ENCODE measurements around the gene PALM2AKAP2.

The PALM2AKAP2 gene

GRCh38 chr9:109779711-109780452 is at the start of gene PALM2AKAP2:
TSS of gene PALM2AKAP2 (plus strand) at chr9:109780198. CDS start at chr9:109780489, 291 bp downstream.
- TF ChIP-seq TCF12 (IDR thresholded peaks at IDR 0.05; ENCODE audit: low read depth): no peak
- no peak for TF ChIP-seq CEBPB (IDR thresholded peaks at IDR 0.05)
- TF ChIP-seq MAX (IDR thresholded peaks at IDR 0.05): peak; percentile 43; the same call in 1 of the 2 replicates
- no peak for TF ChIP-seq REST (IDR thresholded peaks at IDR 0.05; ENCODE audit: low read depth)
- TF ChIP-seq NFIC (IDR thresholded peaks at IDR 0.05): no peak

GRCh38 chr9:109730228-109730627 is 49.8 kb upstream of the PALM2AKAP2 start:
- TF ChIP-seq MAX (IDR thresholded peaks at IDR 0.05): no peak
- TF ChIP-seq TCF12 (IDR thresholded peaks at IDR 0.05; ENCODE audit: low read depth): no peak
- TF ChIP-seq ZBTB7A (IDR thresholded peaks at IDR 0.05; ENCODE audit: low read depth): no peak
- peak; percentile 37; the same call in 1 of the 2 replicates for TF ChIP-seq NFIC (IDR thresholded peaks at IDR 0.05)
- TF ChIP-seq CEBPB (IDR thresholded peaks at IDR 0.05): peak; percentile 82
- no peak for TF ChIP-seq TEAD4 (IDR thresholded peaks at IDR 0.05)

GRCh38 chr9:109733690-109734089 is 46.3 kb upstream of the PALM2AKAP2 start:
- TF ChIP-seq TAF1 (IDR thresholded peaks at IDR 0.05; ENCODE audit: low read depth): no peak
- peak; percentile 63; the same call in 1 of the 2 replicates for TF ChIP-seq CEBPB (IDR thresholded peaks at IDR 0.05)

- TF ChIP-seq TCF12 (IDR thresholded peaks at IDR 0.05; ENCODE audit: low read depth): no peak
- TF ChIP-seq REST (IDR thresholded peaks at IDR 0.05; ENCODE audit: low read depth): no peak
- no peak for TF ChIP-seq USF1 (IDR thresholded peaks at IDR 0.05)
- no peak for TF ChIP-seq NFIC (IDR thresholded peaks at IDR 0.05)
- no peak for TF ChIP-seq RAD21 (IDR thresholded peaks at IDR 0.05; ENCODE audit: low read depth)
- no peak for TF ChIP-seq TEAD4 (IDR thresholded peaks at IDR 0.05)
- TF ChIP-seq CREB1 (IDR thresholded peaks at IDR 0.05; ENCODE audit: low read depth): no peak
- TF ChIP-seq TAF1 (IDR thresholded peaks at IDR 0.05; ENCODE audit: low read depth): no peak
- TF ChIP-seq MAX (IDR thresholded peaks at IDR 0.05): no peak
- no peak for TF ChIP-seq YY1 (IDR thresholded peaks at IDR 0.05; ENCODE audit: low read depth)
- no peak for TF ChIP-seq EGR1 (IDR thresholded peaks at IDR 0.05)
- TF ChIP-seq ZBTB7A (IDR thresholded peaks at IDR 0.05; ENCODE audit: low read depth): no peak
- no peak for TF ChIP-seq EP300 (IDR thresholded peaks at IDR 0.05; ENCODE audit: borderline replicate concordance)
- TF ChIP-seq CEBPB (IDR thresholded peaks at IDR 0.05): no peak
- TF ChIP-seq FOXM1 (IDR thresholded peaks at IDR 0.05; ENCODE audit: borderline replicate concordance, low read depth): no peak
These were observed 45.2 kb upstream of the PALM2AKAP2 start for GRCh38 chr9:109734814-109735213.

- TF ChIP-seq REST (IDR thresholded peaks at IDR 0.05; ENCODE audit: low read depth) (no peak), TEAD4 (IDR thresholded peaks at IDR 0.05) (no peak), TAF1 (IDR thresholded peaks at IDR 0.05; ENCODE audit: low read depth) (no peak), NFIC (IDR thresholded peaks at IDR 0.05) (no peak), RAD21 (IDR thresholded peaks at IDR 0.05; ENCODE audit: low read depth) (no peak), EGR1 (IDR thresholded peaks at IDR 0.05) (no peak)
These were observed 44.2 kb upstream of the PALM2AKAP2 start for GRCh38 chr9:109735801-109736200.

Data from Ishikawa (cell line).